SU-DHL-6 (cell line): ENCODE data around the gene ITGB5.

Experiments
- H2AFZ ChIP-seq: fragments of 200-600 bp; sonication (generic); 2 replicates; pipeline ENCODE4 v1.6.1; 2014; ENCODE audit warnings: low read depth, mild to moderate bottlenecking, moderate library complexity, mixed read lengths, antibody characterized with exemption, low read length; ENCODE audit not compliant: severe bottlenecking
- H3F3A ChIP-seq: fragments of 200-600 bp; shearing (Covaris generic); 2 replicates; pipeline ENCODE4 v1.6.0; 2016; ENCODE audit warnings: antibody characterized with exemption, mild to moderate bottlenecking; ENCODE audit not compliant: insufficient read depth
- H3K27ac ChIP-seq: fragments of 200-600 bp; sonication (generic); 2 replicates; pipeline ENCODE4 v1.5.1; 2016; ENCODE audit warnings: low read depth, mild to moderate bottlenecking, low read length, moderate library complexity, mixed read lengths
- H3K27me3 ChIP-seq: fragments of 200-600 bp; sonication (generic), shearing (Covaris generic); 2 replicates; pipeline ENCODE4 v1.6.0; 2014; ENCODE audit warnings: mild to moderate bottlenecking, low read length
- H3K36me3 ChIP-seq: fragments of 200-600 bp; sonication (generic); 2 replicates; pipeline ENCODE4 v1.6.1; 2014; ENCODE audit warnings: mild to moderate bottlenecking, low read length, mixed read lengths
- H3K4me2 ChIP-seq: fragments of 300-600, 200-600 bp; shearing (Covaris generic), sonication (generic); 2 replicates; pipeline ENCODE4 v1.6.0; 2014; ENCODE audit warnings: low read length, low read depth, mild to moderate bottlenecking; ENCODE audit not compliant: poor library complexity, severe bottlenecking
- H3K4me3 ChIP-seq: fragments of 200-600 bp; sonication (generic); 2 replicates; pipeline ENCODE4 v1.5.1; 2014; ENCODE audit warnings: antibody characterized with exemption, low read length, mild to moderate bottlenecking, mixed read lengths; ENCODE audit not compliant: insufficient read depth, poor library complexity, severe bottlenecking
- H3K79me2 ChIP-seq: fragments of 200-600 bp; sonication (generic); 2 replicates; pipeline ENCODE4 v1.6.1; 2014; ENCODE audit warnings: mild to moderate bottlenecking, low read length, moderate library complexity; ENCODE audit not compliant: insufficient read depth
- H3K9ac ChIP-seq: fragments of 200-600 bp; sonication (generic); 2 replicates; pipeline ENCODE4 v1.7.0; 2014; ENCODE audit warnings: mild to moderate bottlenecking, low read length
- H3K9me2 ChIP-seq: fragments of 200-600 bp; sonication (generic); replicated peaks from 2 replicates; pipeline ENCODE4 v1.6.1; 2014; ENCODE audit warnings: low read length; ENCODE audit not compliant: insufficient read depth
- H3K9me3 ChIP-seq: fragments of 200-600 bp; sonication (generic); 2 replicates; pipeline ENCODE4 v1.6.1; 2014; ENCODE audit warnings: low read length, mixed read lengths; ENCODE audit not compliant: insufficient read depth
- H4K20me1 ChIP-seq: fragments of 200-600 bp; sonication (generic); 2 replicates; pipeline ENCODE4 v1.6.1; 2014; ENCODE audit warnings: low read depth, mild to moderate bottlenecking, antibody characterized with exemption, low read length, moderate library complexity, mixed read lengths
- EZH2phosphoT487 ChIP-seq: fragments of 200-600 bp; sonication (generic), shearing (Covaris generic); conservative IDR thresholded peaks from 2 replicates; pipeline ENCODE4 v1.6.1; 2018; ENCODE audit warnings: mild to moderate bottlenecking, antibody characterized with exemption, low read length, moderate library complexity, mixed read lengths
- TF ChIP-seq, protein P1 (sequence below): fragments of 200-600 bp; sonication (generic); IDR thresholded peaks from one replicate; pipeline ENCODE4 v1.5.1; 2017; ENCODE audit warnings: antibody characterized with exemption, mild to moderate bottlenecking, low read length, moderate library complexity; ENCODE audit not compliant: insufficient read depth, poor library complexity, severe bottlenecking

The ITGB5 gene

GRCh38 chr3:124920718-124921117 is 33.6 kb upstream of the ITGB5 start:
- Histone ChIP-seq H3K27me3 (no peaks in the 10 kb centered on the region), H2AFZ (no peak overlapping the region), H3K9me3 (no peaks in the 10 kb centered on the region), H3K4me3 (no peak overlapping the region), H3K9ac (no peak overlapping the region), H3K9me2 (no peaks in the 10 kb centered on the region), H3K4me2 (no peak overlapping the region), H3K36me3 (no peaks in the 10 kb centered on the region), H3K79me2 (no peaks in the 10 kb centered on the region), H3K27ac (no peak overlapping the region), H3F3A (no peaks in the 10 kb centered on the region), H4K20me1 (no peaks in the 10 kb centered on the region)
- TF ChIP-seq, protein P1, sequence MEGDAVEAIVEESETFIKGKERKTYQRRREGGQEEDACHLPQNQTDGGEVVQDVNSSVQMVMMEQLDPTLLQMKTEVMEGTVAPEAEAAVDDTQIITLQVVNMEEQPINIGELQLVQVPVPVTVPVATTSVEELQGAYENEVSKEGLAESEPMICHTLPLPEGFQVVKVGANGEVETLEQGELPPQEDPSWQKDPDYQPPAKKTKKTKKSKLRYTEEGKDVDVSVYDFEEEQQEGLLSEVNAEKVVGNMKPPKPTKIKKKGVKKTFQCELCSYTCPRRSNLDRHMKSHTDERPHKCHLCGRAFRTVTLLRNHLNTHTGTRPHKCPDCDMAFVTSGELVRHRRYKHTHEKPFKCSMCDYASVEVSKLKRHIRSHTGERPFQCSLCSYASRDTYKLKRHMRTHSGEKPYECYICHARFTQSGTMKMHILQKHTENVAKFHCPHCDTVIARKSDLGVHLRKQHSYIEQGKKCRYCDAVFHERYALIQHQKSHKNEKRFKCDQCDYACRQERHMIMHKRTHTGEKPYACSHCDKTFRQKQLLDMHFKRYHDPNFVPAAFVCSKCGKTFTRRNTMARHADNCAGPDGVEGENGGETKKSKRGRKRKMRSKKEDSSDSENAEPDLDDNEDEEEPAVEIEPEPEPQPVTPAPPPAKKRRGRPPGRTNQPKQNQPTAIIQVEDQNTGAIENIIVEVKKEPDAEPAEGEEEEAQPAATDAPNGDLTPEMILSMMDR = no peak
- no peak for TF ChIP-seq EZH2phosphoT487

DNA sequence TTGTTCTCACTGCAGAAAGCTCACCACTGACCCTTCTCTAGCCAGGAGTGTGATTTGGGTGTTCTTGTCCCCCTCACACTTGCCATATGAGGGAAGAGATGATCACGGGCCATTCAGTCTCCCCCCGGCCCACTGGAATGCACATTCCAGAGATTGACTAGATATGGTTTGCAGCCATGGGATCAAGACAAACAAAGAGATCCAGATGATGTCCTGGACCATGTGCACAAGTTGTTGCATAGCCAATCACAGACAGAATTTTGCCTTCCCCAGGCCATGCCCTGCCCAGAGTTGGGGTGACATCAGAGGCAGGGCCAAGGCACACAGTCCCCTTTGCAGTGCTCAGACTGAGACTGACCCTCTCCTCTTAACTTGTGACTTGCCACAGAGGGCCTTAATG is 32.6 kb upstream of the ITGB5 start:
- Histone ChIP-seq H4K20me1 (no peaks in the 10 kb centered on the region), H3K79me2 (no peaks in the 10 kb centered on the region), H3K9me3 (no peaks in the 10 kb centered on the region), H3F3A (no peaks in the 10 kb centered on the region), H3K36me3 (no peaks in the 10 kb centered on the region), H3K27ac (no peak overlapping the region), H3K9me2 (no peaks in the 10 kb centered on the region), H3K27me3 (no peaks in the 10 kb centered on the region), H3K4me3 (no peak overlapping the region), H3K9ac (no peak overlapping the region), H2AFZ (no peak overlapping the region), H3K4me2 (no peak overlapping the region)
- no peak for TF ChIP-seq EZH2phosphoT487
- TF ChIP-seq, protein P1 = no peak

- no peaks in the 10 kb centered on the region for H3K36me3 ChIP-seq
- H3F3A ChIP-seq = no peaks in the 10 kb centered on the region
- H4K20me1 ChIP-seq = no peaks in the 10 kb centered on the region
- H2AFZ ChIP-seq = no peak overlapping the region
- no peak overlapping the region for H3K9ac ChIP-seq
- no peak overlapping the region for H3K4me2 ChIP-seq
- H3K27ac ChIP-seq = no peak overlapping the region
- no peaks in the 10 kb centered on the region for H3K9me2 ChIP-seq
- no peaks in the 10 kb centered on the region for H3K9me3 ChIP-seq
- H3K4me3 ChIP-seq = no peak overlapping the region
- no peaks in the 10 kb centered on the region for H3K79me2 ChIP-seq
- H3K27me3 ChIP-seq = no peaks in the 10 kb centered on the region
- no peak for TF ChIP-seq EZH2phosphoT487
- TF ChIP-seq, protein P1 = no peak
Observed at GRCh38 chr3:124918524-124918923, 31.4 kb upstream of the ITGB5 start.
